Endothelial cell (in vitro differentiated cells): Measurements from ENCODE around the gene ATRNL1. TPM values are rescaled to one million over a fixed set of nuclear protein-coding genes. Genes with fewer than 3 reads are reported as not detected.
A peak's percentile ranks its signal among the peaks of the same experiment; 100 is the strongest.

Experiments used
- DNase-seq: peaks from one replicate; pipeline ENCODE4 v3.0.0; 2021; ENCODE audit warnings: low spot score
- H3K27ac Mint-ChIP-seq: one replicate; pipeline ENCODE4 v1.8.0; 2021; ENCODE audit warnings: mixed read lengths, inconsistent platforms; ENCODE audit not compliant: unreplicated experiment
- H3K27me3 Mint-ChIP-seq: one replicate; pipeline ENCODE4 v1.8.0; 2021; ENCODE audit warnings: mild to moderate bottlenecking, moderate library complexity, mixed read lengths, inconsistent platforms; ENCODE audit not compliant: unreplicated experiment
- H3K36me3 Mint-ChIP-seq: one replicate; pipeline ENCODE4 v1.8.0; 2021; ENCODE audit warnings: mild to moderate bottlenecking, low read depth, mixed read lengths, inconsistent platforms; ENCODE audit not compliant: unreplicated experiment
- H3K4me1 Mint-ChIP-seq: one replicate; pipeline ENCODE4 v1.8.0; 2021; ENCODE audit warnings: mild to moderate bottlenecking, mixed read lengths, inconsistent platforms; ENCODE audit not compliant: unreplicated experiment
- H3K4me3 Mint-ChIP-seq: one replicate; pipeline ENCODE4 v1.8.0; 2021; ENCODE audit warnings: mild to moderate bottlenecking, mixed read lengths, inconsistent platforms; ENCODE audit not compliant: unreplicated experiment
- H3K9me3 Mint-ChIP-seq: one replicate; pipeline ENCODE4 v1.8.0; 2021; ENCODE audit warnings: mixed read lengths, inconsistent platforms; ENCODE audit not compliant: unreplicated experiment
- CTCF ChIP-seq: fragments of 200-600 bp; sonication (generic); IDR thresholded peaks from one replicate; pipeline ENCODE4 v1.5.0; 2021; ENCODE audit warnings: antibody characterized with exemption; ENCODE audit not compliant: unreplicated experiment
- total RNA-seq: library from RNA; stranded (reverse); fragmentation: NEBNext Ultra II Directional; extraction: Animal tissue kit (Norgen Biotek cat#: 25700); gene quantifications from one replicate; pipeline ENCODE4 v1.2.1, GENCODE V29; 2021; ENCODE audit not compliant: unreplicated experiment

ATRNL1 gene
- total RNA-seq, 1 donor from 2014 or later: 32.5 TPM

GRCh38 chr10:115696747-115697146, 603.6 kb downstream of the ATRNL1 start:
- H3K27ac Mint-ChIP-seq: no peak overlapping the region
- no peaks in the 10 kb centered on the region for H3K9me3 Mint-ChIP-seq
- TF ChIP-seq CTCF: no peak
- no peak overlapping the region for H3K4me3 Mint-ChIP-seq
- no peaks in the 10 kb centered on the region for H3K27me3 Mint-ChIP-seq
- no peak for DNase-seq
- no peaks in the 10 kb centered on the region for H3K36me3 Mint-ChIP-seq
- H3K4me1 Mint-ChIP-seq: no peaks in the 10 kb centered on the region

- no peak overlapping the region for H3K27ac Mint-ChIP-seq
- H3K27me3 Mint-ChIP-seq: no peaks in the 10 kb centered on the region
- no peaks in the 10 kb centered on the region for H3K4me1 Mint-ChIP-seq
- no peaks in the 10 kb centered on the region for H3K36me3 Mint-ChIP-seq
- no peak overlapping the region for H3K4me3 Mint-ChIP-seq
- no peaks in the 10 kb centered on the region for H3K9me3 Mint-ChIP-seq
- DNase-seq: no peak
- TF ChIP-seq CTCF: no peak
Observed at GRCh38 chr10:115706026-115706425, 612.9 kb downstream of the ATRNL1 start.

- DNase-seq: no peak
- Mint-ChIP-seq H3K4me1 (no peaks in the 10 kb centered on the region), H3K36me3 (no peaks in the 10 kb centered on the region), H3K27ac (no peak overlapping the region), H3K27me3 (no peaks in the 10 kb centered on the region), H3K9me3 (no peaks in the 10 kb centered on the region), H3K4me3 (no peak overlapping the region)
- TF ChIP-seq CTCF: peak; percentile 71
Observed at GRCh38 chr10:115706488-115707076, 613.4 kb downstream of the ATRNL1 start.

GRCh38 chr10:115710136-115710535, 617.0 kb downstream of the ATRNL1 start:
- no peak for DNase-seq
- TF ChIP-seq CTCF: peak; percentile 55
- Mint-ChIP-seq H3K36me3 (no peaks in the 10 kb centered on the region), H3K27me3 (no peaks in the 10 kb centered on the region), H3K27ac (no peak overlapping the region), H3K9me3 (no peaks in the 10 kb centered on the region), H3K4me1 (no peaks in the 10 kb centered on the region), H3K4me3 (no peak overlapping the region)

- DNase-seq: no peak
- no peak overlapping the region for H3K4me3 Mint-ChIP-seq
- H3K27ac Mint-ChIP-seq: no peak overlapping the region
- H3K4me1 Mint-ChIP-seq: no peaks in the 10 kb centered on the region
- no peaks in the 10 kb centered on the region for H3K36me3 Mint-ChIP-seq
- H3K27me3 Mint-ChIP-seq: no peaks in the 10 kb centered on the region
- no peak for TF ChIP-seq CTCF
- no peaks in the 10 kb centered on the region for H3K9me3 Mint-ChIP-seq
Observed at GRCh38 chr10:115711306-115711705, 618.1 kb downstream of the ATRNL1 start.
